ENCODE measurements around the gene TRH.
"Not testable (repeated sequence)": the region's sequence is repeated elsewhere in the genome, so short reads cannot be mapped to it uniquely, and the experiment has no call there.

TRH gene

DNA sequence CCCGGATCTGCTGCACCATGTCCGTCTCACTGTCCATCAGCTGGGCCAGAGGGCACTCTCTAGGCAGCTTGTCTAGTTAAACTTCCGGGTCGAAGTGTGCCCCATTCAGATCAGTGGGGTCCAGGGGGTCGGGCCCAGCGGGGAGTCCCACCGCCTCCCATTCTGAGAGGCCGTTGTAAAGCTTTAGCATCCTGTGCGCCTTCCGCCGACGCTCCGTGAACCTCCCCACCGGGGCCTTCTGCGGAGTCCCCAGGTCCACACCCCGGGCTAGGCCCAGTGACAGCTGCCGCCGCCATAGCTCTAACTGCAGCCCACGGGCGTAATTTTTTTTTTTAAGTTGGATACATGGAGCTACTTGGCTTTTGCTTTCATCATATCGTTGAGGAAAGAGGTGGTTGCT lies 38.7 kb downstream of the TRH start:
- not testable (repeated sequence) for FAIRE-seq

DNA sequence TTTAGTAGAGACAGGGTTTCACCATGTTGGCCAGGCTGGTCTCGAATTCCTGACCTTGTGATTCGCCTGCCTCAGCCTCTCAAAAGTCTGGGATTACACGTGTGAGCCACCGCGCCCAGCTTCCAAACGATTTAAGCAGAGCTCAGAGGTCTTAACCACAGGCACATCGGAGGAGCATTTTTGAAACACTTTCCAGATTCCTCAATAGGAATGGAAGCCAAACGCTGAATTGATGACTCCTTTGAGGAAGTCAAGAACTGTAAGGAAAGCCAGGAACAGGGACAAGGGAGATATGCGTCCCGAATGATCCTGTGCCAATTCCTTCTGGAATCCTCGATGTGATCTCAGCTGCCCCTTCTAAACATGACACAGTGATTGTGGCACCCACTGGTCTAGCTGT lies 40.0 kb downstream of the TRH start:
- no peak for FAIRE-seq

DNA sequence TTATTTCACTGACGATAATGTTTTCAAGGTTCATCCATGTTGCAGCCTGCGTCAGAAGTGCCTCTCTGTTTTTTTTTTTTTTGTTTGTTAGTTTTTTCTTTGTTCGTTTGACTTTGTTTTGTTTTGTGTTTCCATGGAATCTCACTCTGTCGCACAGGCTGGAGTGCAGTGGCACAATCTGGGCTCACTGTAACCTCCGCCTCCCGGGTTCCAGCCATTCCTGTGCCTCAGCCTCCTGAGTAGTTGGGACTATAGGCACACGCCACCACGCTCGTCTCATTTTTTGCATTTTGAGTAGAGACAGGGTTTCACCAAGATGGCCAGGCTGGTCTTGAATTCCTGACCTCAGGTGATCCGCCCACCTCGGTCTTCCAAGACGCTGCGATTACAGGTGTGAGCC lies 43.1 kb downstream of the TRH start:
- FAIRE-seq, result not testable (repeated sequence)

DNA sequence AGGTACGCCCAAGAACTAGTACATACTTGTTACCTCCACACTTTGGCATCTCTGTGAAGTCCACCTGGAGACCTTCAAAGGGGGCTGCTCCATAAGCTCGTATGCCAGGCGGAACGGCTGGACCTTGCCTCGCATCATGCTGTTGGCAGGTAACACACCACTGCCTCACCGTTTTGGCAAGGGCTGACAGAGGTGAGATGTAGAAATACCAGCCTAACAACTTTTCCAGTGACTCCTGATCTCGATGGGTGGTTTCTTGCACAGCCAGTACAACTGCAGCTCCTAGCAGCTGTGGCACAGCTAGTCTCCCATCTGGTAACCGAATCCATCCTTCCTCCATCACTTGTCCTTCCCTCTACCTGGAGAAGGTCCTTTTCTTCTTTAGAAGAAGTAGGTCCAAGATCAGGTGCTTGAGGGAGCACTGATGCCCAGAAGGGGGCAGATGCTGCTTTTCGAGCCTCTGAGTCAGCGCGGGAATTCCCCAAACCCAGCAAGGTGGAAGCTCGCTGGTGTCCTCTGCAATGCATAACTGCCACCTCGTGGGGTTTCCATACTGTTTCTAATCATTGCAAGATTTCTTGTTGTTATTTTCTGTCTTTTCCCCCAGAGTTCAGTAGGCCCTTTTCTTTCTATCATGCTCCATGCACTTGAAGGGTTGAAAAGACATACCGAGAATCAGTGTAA lies 51.8 kb downstream of the TRH start:
- FAIRE-seq, result not testable (repeated sequence)

DNA sequence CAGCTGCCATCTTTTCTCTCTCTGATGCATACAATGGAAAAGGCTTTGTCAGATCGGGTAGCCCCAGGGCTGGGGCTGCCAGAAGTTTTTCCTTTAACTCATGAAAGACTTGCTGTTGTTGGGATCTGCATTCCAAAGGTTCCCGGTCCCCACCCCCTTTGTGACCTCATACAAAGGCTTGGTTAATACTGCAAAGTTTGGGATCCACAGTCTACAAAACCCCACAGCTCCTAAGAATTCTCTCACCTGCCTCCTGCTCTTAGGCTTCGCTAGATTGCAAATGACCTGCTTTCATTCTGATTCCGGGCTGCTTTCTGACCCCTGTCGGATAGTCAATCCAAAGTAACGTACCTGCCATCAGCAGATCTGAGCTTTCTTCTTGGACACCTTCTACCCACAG lies 52.9 kb downstream of the TRH start:
- not testable (repeated sequence) for FAIRE-seq

Measured in G401.6 (cell line).